OCI-LY3 (cell line): ENCODE data around the gene ASTN2.

ENCODE experiments used
- H2AFZ ChIP-seq: fragments of 200-600, 300-600 bp; shearing (Covaris generic); 2 replicates; pipeline ENCODE4 v1.6.0; 2014; ENCODE audit warnings: antibody characterized with exemption, low read depth, low read length
- H3K27ac ChIP-seq: fragments of 200-600, 300-600 bp; sonication (generic); 2 replicates; pipeline ENCODE4 v1.5.1; 2014; ENCODE audit warnings: mild to moderate bottlenecking, low read length, moderate library complexity, mixed read lengths
- H3K27me3 ChIP-seq: fragments of 200-600, 300-600 bp; sonication (generic); 2 replicates; pipeline ENCODE4 v1.6.1; 2014; ENCODE audit warnings: low read depth, low read length, mixed read lengths
- H3K36me3 ChIP-seq: fragments of 200-600, 300-600 bp; sonication (generic); replicated peaks from 2 replicates; pipeline ENCODE3; 2014; ENCODE audit warnings: low read depth, low read length, mixed read lengths
- H3K4me1 ChIP-seq: fragments of 300-600, 200-600 bp; sonication (generic); 2 replicates; pipeline ENCODE4 v1.6.1; 2014; ENCODE audit warnings: low read length, mixed read lengths
- H3K4me2 ChIP-seq: fragments of 200-600, 300-600 bp; sonication (generic); 2 replicates; pipeline ENCODE4 v1.6.1; 2014; ENCODE audit warnings: low read length, mixed read lengths
- H3K4me3 ChIP-seq: fragments of 300-600, 200-600 bp; sonication (generic); 2 replicates; pipeline ENCODE4 v1.5.1; 2014; ENCODE audit warnings: antibody characterized with exemption, mild to moderate bottlenecking, low read length, moderate library complexity
- H3K79me2 ChIP-seq: fragments of 300-600, 200-600 bp; shearing (Covaris generic); 2 replicates; pipeline ENCODE4 v1.6.1; 2014; ENCODE audit warnings: mild to moderate bottlenecking, low read length, mixed read lengths
- H3K9ac ChIP-seq: fragments of 300-600, 200-600 bp; shearing (Covaris generic); 2 replicates; pipeline ENCODE4 v1.6.0; 2014; ENCODE audit warnings: mild to moderate bottlenecking, low read length, moderate library complexity
- H3K9me3 ChIP-seq: fragments of 200-600, 300-600 bp; shearing (Covaris generic); 2 replicates; pipeline ENCODE4 v1.6.1; 2014; ENCODE audit warnings: low read length, mixed read lengths; ENCODE audit not compliant: insufficient read depth
- H4K20me1 ChIP-seq: fragments of 200-600, 300-600 bp; sonication (generic); 2 replicates; pipeline ENCODE4 v1.6.1; 2016; ENCODE audit warnings: low read length, mixed read lengths; ENCODE audit not compliant: insufficient read depth
- CTCF ChIP-seq: fragments of 200-600, 300-600 bp; sonication (generic); IDR thresholded peaks from 2 replicates; pipeline ENCODE4 v1.5.1; 2014; ENCODE audit warnings: antibody characterized with exemption, low read length, low read depth
- EZH2phosphoT487 ChIP-seq: fragments of 200-600 bp; shearing (Covaris generic); IDR thresholded peaks from 2 replicates; pipeline ENCODE4 v1.6.1; 2018; ENCODE audit warnings: antibody characterized with exemption, mixed run types, low read depth

ASTN2 gene

GRCh38 chr9:117418111-117418510, 3.3 kb upstream of the ASTN2 start:
- Histone ChIP-seq H4K20me1 (no peaks in the 10 kb centered on the region), H3K79me2 (no peaks in the 10 kb centered on the region), H3K36me3 (no peaks in the 10 kb centered on the region), H3K4me2 (no peak overlapping the region), H3K4me1 (no peaks in the 10 kb centered on the region), H3K9ac (no peak overlapping the region), H3K27ac (no peak overlapping the region), H3K9me3 (no peaks in the 10 kb centered on the region), H2AFZ (no peak overlapping the region), H3K4me3 (no peak overlapping the region), H3K27me3 (no peaks in the 10 kb centered on the region)
- TF ChIP-seq EZH2phosphoT487, result no peak
- no peak for TF ChIP-seq CTCF

- Histone ChIP-seq H4K20me1 (no peaks in the 10 kb centered on the region), H3K4me2 (no peak overlapping the region), H3K27ac (no peak overlapping the region), H3K27me3 (no peaks in the 10 kb centered on the region), H3K36me3 (no peaks in the 10 kb centered on the region), H3K4me1 (no peaks in the 10 kb centered on the region), H3K4me3 (no peak overlapping the region), H2AFZ (no peak overlapping the region), H3K9me3 (no peaks in the 10 kb centered on the region), H3K79me2 (no peaks in the 10 kb centered on the region), H3K9ac (no peak overlapping the region)
- TF ChIP-seq EZH2phosphoT487 (no peak), CTCF (no peak)
These were observed 2.0 kb upstream of the ASTN2 start for GRCh38 chr9:117416856-117417255.

GRCh38 chr9:117415358-117415914, 579 bp upstream of the ASTN2 start:
- H3K9ac ChIP-seq, result no peak overlapping the region
- H3K36me3 ChIP-seq, result no peaks in the 10 kb centered on the region
- H3K79me2 ChIP-seq, result no peaks in the 10 kb centered on the region
- no peaks in the 10 kb centered on the region for H3K4me1 ChIP-seq
- no peak overlapping the region for H2AFZ ChIP-seq
- no peak overlapping the region for H3K27ac ChIP-seq
- no peak overlapping the region for H3K4me3 ChIP-seq
- no peaks in the 10 kb centered on the region for H4K20me1 ChIP-seq
- H3K27me3 ChIP-seq, result no peaks in the 10 kb centered on the region
- TF ChIP-seq CTCF (no peak), EZH2phosphoT487 (no peak)
- no peak overlapping the region for H3K4me2 ChIP-seq
- no peaks in the 10 kb centered on the region for H3K9me3 ChIP-seq

- Histone ChIP-seq H3K9ac (no peak overlapping the region), H3K79me2 (no peaks in the 10 kb centered on the region), H3K36me3 (no peaks in the 10 kb centered on the region), H4K20me1 (no peaks in the 10 kb centered on the region), H2AFZ (no peak overlapping the region), H3K4me1 (no peaks in the 10 kb centered on the region), H3K9me3 (no peaks in the 10 kb centered on the region), H3K4me2 (no peak overlapping the region), H3K4me3 (no peak overlapping the region), H3K27ac (no peak overlapping the region), H3K27me3 (no peaks in the 10 kb centered on the region)
- TF ChIP-seq EZH2phosphoT487, result no peak
- TF ChIP-seq CTCF, result no peak
These were observed 494 bp downstream of the ASTN2 start for GRCh38 chr9:117414220-117414905.
